Astrocyte (in vitro differentiated cells and primary cell): Measurements from ENCODE around the gene FAM193B.

ENCODE experiments used
- CTCF ChIP-seq: IDR thresholded peaks from 2 replicates; pipeline ENCODE4 v1.5.1; 2011; ENCODE audit warnings: low read depth, mild to moderate bottlenecking, inconsistent platforms, low read length, moderate library complexity; ENCODE audit not compliant: insufficient read depth
- EZH2 ChIP-seq: IDR thresholded peaks from 2 replicates; pipeline ENCODE4 v1.6.1; 2012; ENCODE audit warnings: mild to moderate bottlenecking, low read length, inconsistent platforms; ENCODE audit not compliant: insufficient read depth

- TF ChIP-seq CTCF, result no peak
- no peak for TF ChIP-seq EZH2
Measured at GRCh38 chr5:177471610-177472356, 82.6 kb downstream of the FAM193B start.
